ENCODE results near the gene STX3.

Gene STX3

GRCh38 chr11:59785818-59786217, 30.6 kb downstream of the STX3 start:
- Mint-ChIP-seq H3K27ac (no peak overlapping the region), H3K4me1 (peaks cover under 1% of the 10 kb centered on the region), H3K36me3 (ENCODE audit: low read depth) (peaks cover 37% of the 10 kb centered on the region), H3K27me3 (ENCODE audit: low read depth, poor library complexity) (peaks cover 4% of the 10 kb centered on the region), H3K9me3 (peaks cover 6% of the 10 kb centered on the region), H3K4me3 (no peak overlapping the region)
- no peak for DNase-seq
- TF ChIP-seq CTCF (IDR thresholded peaks at IDR 0.05), result no peak

- Mint-ChIP-seq H3K36me3 (ENCODE audit: low read depth) (peaks cover 29% of the 10 kb centered on the region), H3K27me3 (ENCODE audit: low read depth, poor library complexity) (peaks cover 4% of the 10 kb centered on the region), H3K9me3 (peaks cover 6% of the 10 kb centered on the region), H3K27ac (peak overlapping the region; percentile 36), H3K4me3 (no peak overlapping the region), H3K4me1 (peaks cover 14% of the 10 kb centered on the region)
- no peak for TF ChIP-seq CTCF (IDR thresholded peaks at IDR 0.05)
- DNase-seq, result no peak
Measured at GRCh38 chr11:59787255-59787588, 32.0 kb downstream of the STX3 start.

GRCh38 chr11:59787816-59788215, 32.6 kb downstream of the STX3 start:
- H3K4me1 Mint-ChIP-seq, result peaks cover 20% of the 10 kb centered on the region
- H3K27ac Mint-ChIP-seq, result peak overlapping the region; percentile 60
- peaks cover 4% of the 10 kb centered on the region for H3K27me3 Mint-ChIP-seq (ENCODE audit: low read depth, poor library complexity)
- no peak overlapping the region for H3K4me3 Mint-ChIP-seq
- H3K9me3 Mint-ChIP-seq, result peaks cover 6% of the 10 kb centered on the region
- no peak for TF ChIP-seq CTCF (IDR thresholded peaks at IDR 0.05)
- H3K36me3 Mint-ChIP-seq (ENCODE audit: low read depth), result peaks cover 27% of the 10 kb centered on the region
- DNase-seq, result no peak

- Mint-ChIP-seq H3K4me1 (peaks cover 23% of the 10 kb centered on the region), H3K9me3 (no peaks in the 10 kb centered on the region), H3K27ac (no peak overlapping the region), H3K27me3 (ENCODE audit: low read depth, poor library complexity) (peaks cover 8% of the 10 kb centered on the region), H3K36me3 (ENCODE audit: low read depth) (peaks cover 12% of the 10 kb centered on the region), H3K4me3 (no peak overlapping the region)
- no peak for TF ChIP-seq CTCF (IDR thresholded peaks at IDR 0.05)
- DNase-seq, result no peak
Measured at GRCh38 chr11:59791639-59792038, 36.5 kb downstream of the STX3 start.

- Mint-ChIP-seq H3K27ac (no peak overlapping the region), H3K27me3 (ENCODE audit: low read depth, poor library complexity) (peaks cover 8% of the 10 kb centered on the region), H3K4me3 (no peak overlapping the region), H3K4me1 (peaks cover 23% of the 10 kb centered on the region), H3K36me3 (ENCODE audit: low read depth) (peaks cover 11% of the 10 kb centered on the region), H3K9me3 (no peaks in the 10 kb centered on the region)
- TF ChIP-seq CTCF (IDR thresholded peaks at IDR 0.05), result no peak
- no peak for DNase-seq
Measured at GRCh38 chr11:59792507-59792906, 37.3 kb downstream of the STX3 start.

GRCh38 chr11:59794417-59794816, 39.2 kb downstream of the STX3 start:
- Mint-ChIP-seq H3K4me1 (peaks cover 23% of the 10 kb centered on the region), H3K4me3 (no peak overlapping the region), H3K27me3 (ENCODE audit: low read depth, poor library complexity) (peaks cover 4% of the 10 kb centered on the region), H3K27ac (no peak overlapping the region), H3K9me3 (no peaks in the 10 kb centered on the region), H3K36me3 (ENCODE audit: low read depth) (no peaks in the 10 kb centered on the region)
- no peak for DNase-seq
- TF ChIP-seq CTCF (IDR thresholded peaks at IDR 0.05), result no peak

All from nephron progenitor cell (in vitro differentiated cells).